GM21381 (cell line): ENCODE results near the gene TNKS1BP1.

Experiments used
- ATAC-seq: cut with Tn5 transposase; IDR thresholded peaks from one replicate; pipeline ENCODE4 v1.9.1; 2021; ENCODE audit warnings: mild to moderate bottlenecking, moderate library complexity; ENCODE audit not compliant: unreplicated experiment

The TNKS1BP1 gene

GRCh38 chr11:57263351-57263750, 61.4 kb downstream of the TNKS1BP1 start:
- no peak for ATAC-seq

GRCh38 chr11:57262157-57262556, 62.6 kb downstream of the TNKS1BP1 start:
- ATAC-seq: no peak

GRCh38 chr11:57260937-57261783, 63.6 kb downstream of the TNKS1BP1 start:
- ATAC-seq: no peak

- ATAC-seq: no peak
Measured at GRCh38 chr11:57256119-57256518, 68.6 kb downstream of the TNKS1BP1 start.

GRCh38 chr11:57255618-57256017, 69.1 kb downstream of the TNKS1BP1 start:
- no peak for ATAC-seq

GRCh38 chr11:57254631-57255030, 70.1 kb downstream of the TNKS1BP1 start:
- ATAC-seq: no peak

- no peak for ATAC-seq
Measured at GRCh38 chr11:57251491-57252104, 73.2 kb downstream of the TNKS1BP1 start.

GRCh38 chr11:57251037-57251436, 73.7 kb downstream of the TNKS1BP1 start:
- ATAC-seq: no peak
